Adrenal gland (tissue), 12 donors: ENCODE results near the gene SLC4A5. TPM values are rescaled to one million over a fixed set of nuclear protein-coding genes. Genes with fewer than 3 reads are reported as not detected.
A peak's percentile ranks its signal among the peaks of the same experiment; 100 is the strongest.

Experiments used
- DNase-seq, 7 donors: peaks; one replicate each; pipeline ENCODE4 v3.0.0-alpha.2; 2019 to 2020
- H3K27ac ChIP-seq, 5 donors: fragments of 200-600 bp; sonication (generic) in 4 of 5; 1 replicate in 3 of 5; 2 replicates in 2 of 5; pipeline versions ENCODE4 v1.5.1 to v1.8.0; 2016 to 2020; ENCODE audit warnings: mild to moderate bottlenecking in 1 of 5
- H3K27me3 ChIP-seq: fragments of 200-600 bp; 2 replicates; pipeline ENCODE4 v1.8.0; 2021
- H3K36me3 ChIP-seq, 2 donors: fragments of 200-600 bp; replicated peaks in 1 of 2; 1 replicate in 1 of 2; 2 replicates in 1 of 2; pipeline versions ENCODE4 v1.5.1 to v1.8.0; 2018 to 2022
- H3K4me1 ChIP-seq, 2 donors: fragments of 200-600 bp; replicated peaks in 1 of 2; 1 replicate in 1 of 2; 2 replicates in 1 of 2; pipeline versions ENCODE4 v1.5.1 to v1.8.0; 2018 to 2021
- H3K4me3 ChIP-seq, 4 donors: fragments of 200-600 bp; sonication (generic) in 3 of 4; one replicate each; pipeline ENCODE4 v1.5.1; 2016 to 2018
- H3K9me3 ChIP-seq, 3 donors: fragments of 200-600 bp; sonication (generic) in 1 of 3; replicated peaks in 1 of 3; 1 replicate in 2 of 3; 2 replicates in 1 of 3; pipeline versions ENCODE4 v1.5.1 to v1.8.0; 2016 to 2021
- POLR2A ChIP-seq, 2 donors: fragments of 450-650 bp; IDR thresholded peaks; one replicate each; pipeline ENCODE4 v1.6.1; 2017; ENCODE audit warnings: antibody characterized with exemption in 2 of 2, mild to moderate bottlenecking in 2 of 2, moderate library complexity in 1 of 2
- WGBS, 4 donors: extraction: QIAGEN DNeasy Blood & Tissue Kit in 2 of 4; methylation state at CpG; one replicate each; pipeline versions ENCODE4 v1.1.5 to v1.1.7; 2013 to 2017; 5-methylcytosine and 5-hydroxymethylcytosine counted together
- intact Hi-C, 2 donors: fragments of 100-400 bp; cut with DNase I; formaldehyde crosslinking; loops; one replicate each; pipeline versions ENCODE4 v1.14.1 to v1.15.0; 2022 to 2023
- polyA plus RNA-seq, 3 donors: library from polyadenylated mRNA; stranded (reverse); fragments of 200-250 nt in 2 of 3; fragments of 350-450 nt in 1 of 3; fragmentation: Illumina TruSeq in 1 of 3; extraction: RNeasy Lipid Tissue Mini Kit (QIAGEN cat#74804) in 1 of 3; gene quantifications; one replicate each; pipeline ENCODE4 v1.2.3, GENCODE V29; 2013 to 2014
- total RNA-seq, 9 donors: library from RNA; depleted of rRNA in 4 of 9; stranded (reverse); fragments of >200 nt in 4 of 9; fragments of 120-200 nt in 1 of 9; fragmentation: NEBNext Ultra II Directional in 1 of 9; extraction: Animal tissue kit (Norgen Biotek cat#: 25700) in 1 of 9; gene quantifications; one replicate each; pipeline versions ENCODE4 v1.1.0 to v1.2.4, GENCODE V29; 2013 to 2023
- TF ChIP-seq, protein P1 (sequence below), 6 experiments: fragments of 450-650 bp in 4 of 6; fragments of 200-600 bp in 2 of 6; sonication (generic) in 1 of 6; IDR thresholded peaks; 1 replicate in 5 of 6; 2 replicates in 1 of 6; pipeline versions ENCODE4 v1.5.1 to v1.8.0; 2016 to 2021; ENCODE audit warnings: antibody characterized with exemption in 6 of 6, mild to moderate bottlenecking in 2 of 6, moderate library complexity in 1 of 6
- donor health status: healthy with polysubstance abuse.
- donor health status: Bipolar disorder and iron deficiency.
- donor health status: DM: yes; HTN: yes; CAD: no.
- donor health status: DM: no; HTN: no; CAD: no.
- donor health status: DM: no; HTN: no; CAD: no.
- donor health status: DM: yes; HTN: yes; CAD: no.

The SLC4A5 gene
- total and polyA plus RNA-seq, 12 donors: 0.14 to 2.7 (median 0.74) TPM; not detected in 1

DNA sequence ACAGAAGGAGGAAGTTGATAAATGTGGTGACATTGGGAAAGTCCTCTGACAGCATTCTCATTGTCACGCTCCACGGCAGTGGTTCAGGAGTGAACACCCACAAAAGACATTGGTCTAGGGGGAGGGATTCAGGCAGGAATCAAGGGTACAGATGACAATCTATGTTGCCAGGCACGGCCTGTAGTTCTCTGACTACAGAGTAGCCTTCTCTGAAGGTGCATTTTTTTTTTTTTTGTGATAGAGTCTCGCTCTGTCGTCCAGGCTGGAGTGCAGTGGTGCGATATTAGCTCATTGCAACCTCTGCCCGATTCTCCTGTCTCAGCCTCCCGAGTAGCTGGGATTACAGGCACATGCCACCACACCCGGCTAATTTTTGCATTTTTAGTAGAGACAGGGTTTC lies 157.2 kb downstream of the SLC4A5 start:
- Histone ChIP-seq H3K36me3 (no peaks in the 10 kb centered on the region), H3K9me3 (no peaks in the 10 kb centered on the region), H3K27ac (peak overlapping the region in 2 of 5 donors; percentile 59 to 67), H3K4me3 (no peak overlapping the region), H3K4me1 (no peaks in the 10 kb centered on the region), H3K27me3 (no peaks in the 10 kb centered on the region)
- TF ChIP-seq POLR2A (IDR thresholded peaks at IDR 0.05): no peak
- TF ChIP-seq, protein P1, sequence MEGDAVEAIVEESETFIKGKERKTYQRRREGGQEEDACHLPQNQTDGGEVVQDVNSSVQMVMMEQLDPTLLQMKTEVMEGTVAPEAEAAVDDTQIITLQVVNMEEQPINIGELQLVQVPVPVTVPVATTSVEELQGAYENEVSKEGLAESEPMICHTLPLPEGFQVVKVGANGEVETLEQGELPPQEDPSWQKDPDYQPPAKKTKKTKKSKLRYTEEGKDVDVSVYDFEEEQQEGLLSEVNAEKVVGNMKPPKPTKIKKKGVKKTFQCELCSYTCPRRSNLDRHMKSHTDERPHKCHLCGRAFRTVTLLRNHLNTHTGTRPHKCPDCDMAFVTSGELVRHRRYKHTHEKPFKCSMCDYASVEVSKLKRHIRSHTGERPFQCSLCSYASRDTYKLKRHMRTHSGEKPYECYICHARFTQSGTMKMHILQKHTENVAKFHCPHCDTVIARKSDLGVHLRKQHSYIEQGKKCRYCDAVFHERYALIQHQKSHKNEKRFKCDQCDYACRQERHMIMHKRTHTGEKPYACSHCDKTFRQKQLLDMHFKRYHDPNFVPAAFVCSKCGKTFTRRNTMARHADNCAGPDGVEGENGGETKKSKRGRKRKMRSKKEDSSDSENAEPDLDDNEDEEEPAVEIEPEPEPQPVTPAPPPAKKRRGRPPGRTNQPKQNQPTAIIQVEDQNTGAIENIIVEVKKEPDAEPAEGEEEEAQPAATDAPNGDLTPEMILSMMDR (IDR thresholded peaks at IDR 0.05): no peak
- WGBS, 4 donors: 72 to 80% (median 74%) methylated on average over 9 of the region's 9 CpGs
- peak in 5 of 7 donors; percentile 33 to 64 (median 50) for DNase-seq
- intact Hi-C loops: no loop called here

DNA sequence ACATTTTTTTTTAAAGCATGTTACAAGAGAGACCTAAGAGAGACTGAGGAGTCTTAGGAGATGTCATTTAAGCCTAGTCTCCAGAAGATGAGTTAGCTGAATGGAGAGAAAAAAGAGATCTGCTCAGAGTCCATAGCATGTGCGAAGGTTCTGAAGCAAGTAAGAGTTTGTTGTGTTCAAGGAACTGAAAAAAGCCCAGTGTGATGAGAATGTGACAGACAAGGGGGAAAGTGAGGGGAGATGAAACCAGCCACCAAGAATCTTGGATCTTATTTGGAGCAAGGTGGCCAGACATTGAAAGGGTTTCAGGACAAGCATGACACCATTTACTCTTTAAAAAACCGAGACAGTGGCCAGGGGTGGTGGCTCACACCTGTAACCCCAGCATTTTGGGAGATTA lies 159.3 kb downstream of the SLC4A5 start:
- no peaks in the 10 kb centered on the region for H3K36me3 ChIP-seq
- H3K9me3 ChIP-seq: no peaks in the 10 kb centered on the region
- H3K27ac ChIP-seq: no peak overlapping the region
- no peaks in the 10 kb centered on the region for H3K27me3 ChIP-seq
- TF ChIP-seq POLR2A (IDR thresholded peaks at IDR 0.05): no peak
- TF ChIP-seq, protein P1 (IDR thresholded peaks at IDR 0.05): no peak
- peaks cover 0 to 4% of the 10 kb centered on the region in 2 donors for H3K4me1 ChIP-seq
- no peak for DNase-seq
- intact Hi-C loops: no loop called here
- WGBS, 4 donors: 63 to 76% (median 73%) methylated on average over 2 of the region's 2 CpGs
- H3K4me3 ChIP-seq: no peak overlapping the region

DNA sequence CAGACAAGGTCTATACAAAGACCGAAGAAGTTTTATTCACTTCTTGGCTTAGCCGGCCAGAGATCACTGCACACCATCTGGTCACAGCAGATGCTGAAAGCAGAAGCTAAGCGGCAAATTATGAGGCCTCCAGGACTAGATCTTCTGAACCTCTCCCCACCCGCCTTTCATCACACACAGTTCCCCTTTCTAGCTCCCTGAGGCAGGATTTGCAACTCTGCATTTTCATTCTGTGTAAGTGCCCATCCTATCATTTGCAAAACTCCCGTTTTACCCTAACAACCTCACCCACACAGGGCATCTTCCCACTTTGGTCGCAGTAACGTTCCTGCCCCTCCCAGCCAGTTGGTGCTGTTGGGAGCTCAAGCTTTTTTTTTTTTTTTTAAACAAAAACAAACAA lies 161.5 kb downstream of the SLC4A5 start:
- no peaks in the 10 kb centered on the region for H3K9me3 ChIP-seq
- H3K27ac ChIP-seq: peak overlapping the region in 2 of 5 donors; percentile 25 to 27
- no peak for TF ChIP-seq POLR2A (IDR thresholded peaks at IDR 0.05)
- TF ChIP-seq, protein P1 (IDR thresholded peaks at IDR 0.05): no peak
- H3K4me3 ChIP-seq: no peak overlapping the region
- no peaks in the 10 kb centered on the region for H3K27me3 ChIP-seq
- WGBS, 4 donors: 38 to 56% (median 51%) methylated on average over 7 of the region's 7 CpGs
- DNase-seq: peak; percentile 30 to 77 (median 46)
- no peaks in the 10 kb centered on the region for H3K36me3 ChIP-seq
- peaks cover 4 to 12% of the 10 kb centered on the region in 2 donors for H3K4me1 ChIP-seq
- intact Hi-C loops: no loop called here

DNA sequence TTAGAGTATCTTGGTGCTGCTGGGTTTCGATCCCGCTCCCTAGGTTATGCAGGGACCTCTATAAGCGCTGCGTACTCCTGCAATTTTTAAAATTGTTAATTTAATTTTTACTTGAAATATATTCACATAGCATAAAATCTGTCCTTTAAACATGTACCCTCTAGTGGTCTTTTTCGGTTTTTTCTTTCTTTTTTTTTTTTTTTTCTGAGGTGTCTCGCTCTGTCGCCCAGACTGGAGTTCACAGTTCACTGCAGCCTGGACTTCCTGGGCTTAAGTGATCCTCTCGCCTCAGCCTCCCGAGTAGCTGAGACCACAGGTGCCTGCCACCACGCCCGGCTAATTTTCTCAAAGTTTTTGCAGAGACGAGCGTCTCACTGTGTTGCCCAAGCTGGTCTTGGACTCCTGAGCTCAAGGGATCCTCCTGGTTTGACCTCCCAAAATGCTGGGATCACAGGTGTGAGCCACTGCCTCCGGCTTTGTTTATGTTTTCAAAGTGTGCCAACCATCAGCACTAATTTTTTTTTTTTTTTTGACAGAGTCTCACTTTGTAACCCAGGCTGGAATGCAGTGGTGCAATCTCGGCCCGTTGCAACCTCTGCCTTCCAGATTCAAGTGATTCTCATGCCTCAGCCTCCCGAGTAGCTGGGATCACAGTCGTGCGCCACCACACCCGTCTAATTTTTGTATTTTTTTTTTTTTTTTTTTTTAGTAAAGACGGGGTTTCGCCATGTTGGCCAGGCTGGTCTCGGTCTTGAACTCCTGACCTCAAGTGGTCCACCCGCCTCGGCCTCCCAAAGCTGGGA lies 164.0 kb downstream of the SLC4A5 start:
- intact Hi-C loops: no loop called here
- 45 to 47% (median 47%) methylated on average over 23 to 25 of the region's 25 CpGs for WGBS, 4 donors
- TF ChIP-seq, protein P1 (IDR thresholded peaks at IDR 0.05): peak; percentile 29 to 73 (median 44)
- TF ChIP-seq POLR2A (IDR thresholded peaks at IDR 0.05): no peak
- no peaks in the 10 kb centered on the region for H3K9me3 ChIP-seq
- peak overlapping the region in 2 of 4 donors; percentile 74 to 80 for H3K4me3 ChIP-seq
- H3K4me1 ChIP-seq: peaks cover 4 to 26% of the 10 kb centered on the region in 2 donors
- H3K27me3 ChIP-seq: no peaks in the 10 kb centered on the region
- H3K36me3 ChIP-seq: no peaks in the 10 kb centered on the region
- peak in 4 of 7 donors; percentile 16 to 65 (median 24) for DNase-seq
- H3K27ac ChIP-seq: peak overlapping the region in 1 of 5 donors; percentile 35
